GM18873 (cell line): ENCODE results near the gene CWC22.
"Not testable (repeated sequence)": the region's sequence is repeated elsewhere in the genome, so short reads cannot be mapped to it uniquely, and the experiment has no call there.

Experiments used
- ATAC-seq: cut with Tn5 transposase; IDR thresholded peaks from one replicate; pipeline ENCODE4 v1.9.1; 2021; ENCODE audit warnings: mild to moderate bottlenecking, moderate library complexity, moderate number of reproducible peaks; ENCODE audit not compliant: unreplicated experiment, low FRiP score

CWC22 gene

DNA sequence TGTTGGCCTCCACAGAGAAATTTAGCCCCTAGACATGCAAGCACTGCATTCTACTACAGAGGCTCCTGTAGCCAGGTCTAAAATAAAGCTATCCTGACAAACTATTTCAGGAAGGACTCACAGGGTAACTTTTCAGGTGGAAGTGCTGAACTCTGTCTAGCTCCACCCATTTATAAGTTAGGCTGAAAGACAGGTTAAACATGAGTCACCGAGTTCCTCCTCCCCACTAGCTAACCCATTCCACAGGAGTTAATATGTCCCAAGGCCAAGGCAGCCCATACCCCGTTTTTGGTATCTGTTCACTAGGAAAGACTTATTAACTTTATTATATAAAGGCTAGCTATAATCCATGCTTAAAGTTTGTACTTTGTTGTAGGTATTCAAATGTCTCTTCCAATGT is 3.5 kb downstream of the CWC22 start:
- no peak for ATAC-seq

DNA sequence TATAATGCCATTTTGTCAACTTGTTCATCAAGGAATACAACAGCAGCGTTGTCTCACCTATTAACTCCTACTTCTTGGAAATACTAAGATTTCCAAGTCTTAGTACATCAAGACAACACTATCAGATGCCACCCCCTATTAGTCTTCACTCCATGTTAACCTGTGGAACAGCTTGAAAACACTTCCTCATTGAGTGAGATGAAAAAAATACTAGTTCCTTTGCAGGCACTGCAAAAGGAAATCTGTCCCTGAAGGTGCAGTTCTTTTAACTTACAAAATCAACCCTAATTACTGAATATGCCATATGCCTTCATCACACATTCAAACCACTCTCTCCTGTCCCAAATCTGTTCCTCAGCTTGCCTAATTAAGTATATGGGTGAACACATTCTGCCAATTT is 4.0 kb downstream of the CWC22 start:
- ATAC-seq = no peak

DNA sequence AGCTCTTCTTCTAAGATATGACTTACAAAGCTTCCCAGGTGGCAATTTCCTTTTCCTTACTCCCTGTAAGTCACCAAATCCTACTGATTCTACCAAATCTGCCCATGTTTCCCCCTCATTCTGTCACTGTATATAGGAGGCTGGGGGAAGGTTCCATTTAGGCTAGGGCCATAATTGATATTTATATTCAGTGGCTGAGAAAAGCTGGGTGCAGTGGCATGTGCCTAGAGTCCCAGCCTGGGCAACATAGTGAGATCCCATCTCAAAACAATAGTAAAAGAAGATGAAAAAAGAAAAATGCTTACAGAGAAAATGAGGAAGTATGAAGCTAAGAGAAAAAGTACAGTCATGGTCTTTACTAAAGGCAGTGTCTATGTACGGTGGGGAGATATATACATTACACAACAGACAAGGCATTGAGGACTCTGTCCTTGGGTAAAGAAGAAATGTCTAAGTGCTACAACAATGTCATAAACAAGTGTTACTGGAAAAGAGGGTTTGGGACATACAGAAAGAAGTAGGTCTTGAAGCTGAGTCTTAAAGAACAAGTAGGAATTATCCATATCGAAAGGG is 4.8 kb downstream of the CWC22 start:
- ATAC-seq = no peak

DNA sequence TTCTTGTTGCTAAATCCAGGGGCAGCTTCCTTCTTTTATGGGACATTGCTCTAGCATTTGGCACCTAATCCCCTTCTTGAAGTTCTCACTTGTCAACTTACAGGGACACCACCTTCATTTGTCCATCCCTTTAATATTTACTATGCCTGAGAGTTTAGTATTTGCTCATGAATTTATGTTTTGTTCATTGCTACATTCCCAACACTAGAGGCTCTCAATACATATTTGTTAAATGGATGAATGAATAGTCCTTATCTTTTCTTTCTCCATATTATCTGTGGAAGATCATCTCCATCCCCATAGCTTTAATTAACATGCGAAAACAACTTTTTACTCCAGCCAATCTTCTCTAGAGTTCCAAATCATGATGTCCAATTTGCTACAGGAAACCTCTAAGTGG is 5.4 kb downstream of the CWC22 start:
- no peak for ATAC-seq

DNA sequence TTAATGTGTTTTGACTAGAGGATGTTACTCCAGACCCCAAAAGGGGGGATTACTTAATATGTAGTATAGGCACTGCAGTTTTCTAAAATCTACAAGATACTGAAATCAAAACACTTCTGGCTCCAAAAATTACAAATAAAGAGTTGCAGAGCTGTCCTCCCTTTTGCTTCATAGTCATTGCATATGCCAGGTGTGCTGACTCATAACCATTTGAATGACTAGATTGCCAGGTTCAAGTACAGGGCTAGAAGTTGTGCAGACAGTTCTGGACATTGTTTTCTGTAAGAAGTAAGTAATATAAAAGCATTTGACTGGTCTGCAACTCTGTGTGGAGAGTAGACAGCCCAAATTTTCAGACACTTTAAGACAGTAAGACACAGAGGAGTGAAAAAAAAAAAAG is 6.7 kb downstream of the CWC22 start:
- no peak for ATAC-seq

DNA sequence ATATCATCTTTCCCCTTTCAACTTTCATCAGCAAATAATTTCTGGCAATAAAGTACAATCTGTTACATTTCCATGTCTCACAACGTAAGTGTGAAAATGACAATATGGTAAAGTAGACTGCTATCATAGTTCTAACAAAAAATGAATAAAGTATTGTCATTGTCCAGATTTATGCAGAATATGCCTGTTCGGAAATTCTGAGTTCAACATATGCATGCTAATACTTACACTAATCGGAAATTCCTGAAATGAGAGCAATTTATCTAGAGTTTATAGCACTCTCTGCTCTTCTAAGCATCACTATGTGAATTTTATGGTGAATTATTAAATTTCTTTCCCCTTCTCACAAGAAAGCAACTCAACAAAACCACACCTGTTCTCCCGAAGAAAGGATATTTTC is 8.1 kb downstream of the CWC22 start:
- ATAC-seq = no peak

DNA sequence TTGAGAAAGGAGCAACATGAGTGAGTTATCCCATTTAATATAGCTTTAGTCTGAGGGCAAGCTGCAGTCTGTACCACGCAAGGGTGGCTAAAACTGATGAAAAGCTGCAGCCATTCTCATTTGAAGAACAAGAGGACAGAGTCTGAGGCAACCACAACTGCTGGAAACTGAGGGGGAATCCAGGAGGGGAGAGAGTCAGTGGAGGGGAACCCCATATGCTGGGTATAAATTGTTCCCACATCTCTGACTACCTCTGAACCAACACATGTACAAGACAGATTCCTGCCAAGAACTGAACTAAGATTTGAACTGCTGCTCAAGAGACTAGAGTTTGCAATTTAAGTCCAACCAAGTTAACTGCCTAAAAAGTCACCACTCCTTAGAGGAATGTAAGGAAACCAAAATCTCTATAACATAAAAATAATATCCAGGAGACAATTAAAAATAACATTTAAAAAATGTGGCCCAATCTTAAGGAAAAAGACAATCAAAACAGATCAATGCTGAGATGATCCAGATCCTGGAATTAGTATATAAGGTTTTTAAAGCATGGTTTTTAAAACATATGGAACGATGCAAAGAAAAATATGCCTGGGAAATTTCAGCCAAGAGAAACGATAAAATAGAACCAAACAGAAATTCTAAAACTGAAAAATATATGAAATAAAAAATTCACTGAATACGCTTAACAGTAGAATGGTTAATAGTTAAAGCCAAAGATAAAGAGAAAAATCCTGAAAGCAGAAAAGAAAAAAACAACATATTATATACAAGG is 11.2 kb downstream of the CWC22 start:
- ATAC-seq = no peak

DNA sequence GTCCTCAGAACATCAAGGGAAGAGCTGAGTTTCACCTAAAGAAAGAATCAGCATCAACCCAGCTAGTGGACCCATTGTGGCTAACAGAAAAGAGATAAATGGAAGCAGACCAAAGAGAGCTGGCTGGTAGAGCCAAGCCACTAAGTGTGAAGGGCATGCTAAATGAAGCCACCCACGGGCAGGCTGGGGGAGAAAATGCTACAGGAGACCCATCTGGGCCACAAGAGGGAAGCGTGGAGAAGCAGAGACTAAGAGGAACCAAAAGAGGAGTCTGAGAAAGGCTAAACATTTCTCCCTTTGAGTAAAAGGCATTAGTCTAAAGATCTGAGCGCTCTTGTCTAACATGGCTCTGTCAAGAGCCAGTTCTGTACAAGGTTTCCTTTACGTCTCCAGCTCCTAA is 15.8 kb downstream of the CWC22 start:
- ATAC-seq = no peak

DNA sequence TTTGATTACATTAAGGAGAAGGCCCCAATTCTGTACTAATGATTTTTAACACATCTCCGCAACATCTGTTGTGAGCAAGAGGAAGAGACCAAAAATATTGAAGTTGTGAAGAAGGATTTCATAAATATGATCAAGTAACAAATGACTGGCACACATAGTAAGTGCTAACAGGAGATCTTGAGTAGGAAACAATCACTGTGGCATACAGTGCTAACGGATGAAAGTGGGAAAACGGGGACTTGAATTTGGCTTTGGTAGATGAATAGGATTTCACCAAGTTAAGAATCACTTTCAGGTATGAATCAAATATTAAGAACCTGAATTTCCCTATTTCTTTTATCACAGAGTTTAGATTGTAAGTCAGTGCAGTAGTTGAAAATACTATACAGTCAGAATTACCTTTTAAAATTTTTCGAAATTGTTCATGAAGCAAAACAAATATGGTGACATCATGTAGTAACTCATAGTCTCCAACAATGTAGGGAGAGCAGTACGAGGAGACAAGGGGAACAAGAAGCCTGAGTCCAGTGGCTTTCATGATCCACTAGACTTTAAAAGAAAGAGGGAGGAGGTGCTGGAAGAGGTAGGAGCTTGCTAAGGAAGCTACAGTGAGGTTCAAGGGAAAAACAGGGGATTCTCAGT is 16.3 kb downstream of the CWC22 start:
- ATAC-seq = no peak

DNA sequence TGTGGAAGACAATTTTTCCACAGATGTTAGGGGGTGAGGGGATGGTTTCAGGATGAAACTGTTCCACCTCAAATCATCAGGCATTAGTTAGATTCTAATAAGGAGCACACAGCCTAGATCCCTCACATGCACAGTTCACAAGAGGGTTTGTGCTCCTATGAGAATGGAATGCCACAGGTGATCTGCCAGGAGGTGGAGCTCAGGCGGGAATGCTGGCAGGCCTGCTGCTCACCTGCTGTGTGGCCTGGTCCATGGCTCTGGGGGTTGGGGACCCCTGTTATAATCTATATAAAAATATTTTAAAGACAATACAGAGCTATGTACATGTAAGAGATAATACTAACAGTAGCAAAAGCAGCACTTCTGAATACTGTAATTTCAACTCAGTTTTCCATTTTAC is 19.2 kb downstream of the CWC22 start:
- no peak for ATAC-seq

DNA sequence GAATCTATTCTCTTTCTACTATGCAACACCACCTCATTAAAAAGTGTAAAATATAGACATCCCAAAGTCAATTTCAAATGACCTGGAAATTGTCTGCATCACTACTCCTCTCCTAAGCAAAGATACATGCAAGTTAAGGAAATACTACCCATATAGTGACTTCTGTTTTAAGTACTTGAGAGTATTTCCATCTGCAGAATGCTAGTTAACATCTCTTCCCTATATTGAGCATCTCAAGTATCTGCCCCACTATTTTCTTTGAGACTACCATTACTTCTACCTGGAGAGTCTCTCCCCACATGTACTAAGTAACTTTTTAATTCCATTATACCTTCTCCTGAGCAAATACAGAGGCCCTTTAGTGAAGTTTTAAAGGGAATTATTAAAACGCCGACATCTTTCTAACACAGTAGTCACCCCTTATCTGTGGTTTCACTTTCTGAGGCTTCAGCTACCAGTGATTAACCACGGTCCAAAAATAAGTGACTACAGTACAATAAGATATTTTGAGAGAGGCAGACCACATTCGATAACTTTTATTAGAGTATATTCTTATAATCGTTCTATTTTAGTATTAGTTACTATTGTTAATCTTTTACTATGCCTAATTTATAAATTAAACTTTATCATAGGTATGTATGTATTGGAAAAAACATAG is 21.8 kb downstream of the CWC22 start:
- peak; percentile 91 for ATAC-seq

DNA sequence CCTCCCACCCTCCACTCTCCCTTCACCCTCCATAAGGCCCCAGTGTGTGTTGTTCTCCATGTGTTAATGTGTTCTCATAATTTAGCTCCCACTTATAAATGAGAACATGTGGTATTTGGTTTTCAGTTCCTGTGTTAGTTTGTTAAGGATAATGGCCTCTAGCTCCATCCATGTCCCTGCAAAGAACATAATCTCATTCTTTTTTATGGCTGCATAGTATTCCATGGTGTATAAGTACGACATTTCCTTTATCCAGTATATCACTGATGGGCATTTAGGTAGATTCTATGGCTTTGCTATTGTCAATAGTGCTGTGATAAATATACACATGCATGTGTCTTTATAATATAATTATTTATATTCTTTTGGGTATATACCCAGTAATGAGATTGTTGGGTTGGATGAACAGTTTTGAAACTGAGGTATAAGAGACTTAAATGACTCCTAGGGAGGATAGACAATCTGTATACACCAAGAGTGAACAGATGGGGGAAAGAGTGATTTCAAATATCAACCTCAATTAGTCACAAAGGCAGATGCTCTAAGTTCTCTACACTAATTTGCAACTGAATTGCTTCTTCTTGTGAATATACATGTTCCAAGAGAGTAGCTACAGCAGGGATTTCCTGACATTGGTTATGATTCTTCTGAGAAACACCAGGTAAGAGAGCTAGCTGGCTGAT is 23.7 kb downstream of the CWC22 start:
- ATAC-seq = no peak

DNA sequence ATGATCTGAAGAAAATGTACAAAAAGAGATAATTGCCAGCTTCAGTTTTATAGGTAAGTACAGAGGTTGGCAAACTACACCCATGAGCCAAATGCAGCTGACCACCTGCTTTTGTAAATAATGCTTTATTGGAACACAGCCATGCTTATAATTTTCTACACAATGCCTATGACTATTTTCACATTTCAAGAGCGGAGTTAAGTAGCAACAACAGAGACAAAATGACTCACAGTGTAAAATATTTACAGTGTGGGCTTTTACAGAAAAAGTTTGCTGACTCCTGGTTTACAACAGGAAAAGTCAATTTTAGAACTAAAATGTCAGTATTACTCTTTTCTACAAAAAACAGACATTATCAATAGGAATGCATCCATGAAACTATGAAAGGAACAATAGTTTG is 26.0 kb downstream of the CWC22 start:
- ATAC-seq = no peak

DNA sequence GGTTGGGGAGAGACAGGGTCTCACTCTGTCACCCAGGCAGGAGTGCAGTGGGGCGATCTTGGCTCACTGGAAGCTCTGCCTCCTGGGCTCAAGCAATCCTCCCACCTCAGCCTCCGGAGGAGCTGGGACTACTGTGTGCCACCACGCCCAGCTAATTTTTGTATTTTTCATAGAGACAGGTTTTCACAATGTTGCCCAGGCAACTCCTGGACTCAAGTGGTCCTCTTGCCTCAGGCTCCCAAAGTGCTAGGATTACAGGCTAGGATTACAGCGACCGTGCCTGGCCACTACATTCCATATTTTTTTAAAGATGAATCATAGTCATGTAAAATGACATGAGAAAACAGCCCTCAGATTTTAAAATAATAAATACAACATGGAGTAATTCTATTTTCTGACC is 32.3 kb downstream of the CWC22 start:
- no peak for ATAC-seq

DNA sequence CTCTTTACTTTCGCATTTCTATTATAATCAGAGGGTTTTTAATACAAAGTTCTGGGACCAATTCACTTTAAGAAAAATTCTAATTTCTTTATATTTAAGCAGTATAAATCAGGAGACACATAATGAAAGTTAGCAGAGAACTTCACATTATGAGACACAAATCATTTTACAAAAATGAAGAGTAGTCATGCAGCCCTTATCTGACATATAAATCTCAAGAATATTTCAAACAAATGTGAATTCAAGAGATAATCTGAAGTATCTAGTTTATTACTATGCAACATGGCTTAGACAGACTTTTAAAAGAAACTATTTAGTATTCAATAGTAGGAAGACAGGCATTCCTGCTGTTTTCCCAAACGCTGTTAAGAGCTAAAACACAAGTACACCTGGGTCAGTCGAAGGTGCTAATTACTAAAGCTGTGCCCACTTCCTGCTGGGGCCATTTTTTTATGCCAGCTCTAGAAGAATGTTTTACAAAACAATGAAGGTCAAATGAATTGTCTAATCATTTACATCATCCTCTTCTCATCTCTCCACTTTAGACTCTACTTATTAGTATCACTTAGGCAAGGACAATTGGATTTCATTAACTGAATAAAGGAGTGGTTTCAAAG is 40.2 kb downstream of the CWC22 start:
- ATAC-seq = no peak

DNA sequence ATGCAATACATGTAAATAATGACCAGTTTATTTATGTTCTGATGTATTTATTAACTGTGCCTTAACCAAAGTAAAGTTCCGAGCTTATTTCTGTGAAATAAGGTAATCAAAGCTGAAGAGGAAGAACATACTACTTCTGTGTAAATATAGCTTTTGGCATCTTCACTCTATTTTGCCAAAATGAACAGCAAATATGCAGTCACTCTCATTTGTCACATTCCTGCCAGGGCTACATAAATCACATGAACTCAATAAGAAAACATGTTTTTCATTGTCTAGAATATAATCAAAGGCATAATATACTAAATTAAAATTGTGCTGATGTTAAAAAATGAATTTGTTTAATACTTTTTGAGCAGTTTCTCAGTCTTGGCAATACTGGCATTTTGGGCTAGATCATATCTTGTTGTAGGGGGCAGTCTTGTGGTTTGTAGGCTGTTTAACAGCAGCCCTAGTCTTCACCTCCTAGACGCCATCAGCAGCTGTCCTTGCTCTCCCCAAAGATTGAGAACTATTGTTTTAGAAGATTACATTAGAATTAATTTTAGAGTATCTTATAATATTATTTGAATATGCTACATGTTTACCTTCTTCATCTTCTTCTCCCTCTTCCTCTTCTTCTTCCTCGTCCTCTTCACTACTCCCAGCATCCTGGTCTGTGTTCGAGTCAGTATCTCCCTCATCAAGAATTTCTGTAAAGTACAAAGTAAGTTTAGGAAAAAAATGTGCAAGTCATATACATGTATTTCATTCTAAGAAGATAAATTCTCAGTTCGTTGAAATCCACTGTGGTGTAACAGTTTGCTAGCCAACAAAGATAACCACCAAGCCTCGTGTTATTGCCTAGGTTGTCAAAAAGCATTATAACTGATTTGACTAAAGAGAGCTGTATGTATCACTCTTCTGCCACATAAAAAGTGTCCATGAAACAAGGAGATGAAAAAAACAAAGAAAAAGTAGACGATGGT is 41.5 kb downstream of the CWC22 start:
- ATAC-seq = no peak

DNA sequence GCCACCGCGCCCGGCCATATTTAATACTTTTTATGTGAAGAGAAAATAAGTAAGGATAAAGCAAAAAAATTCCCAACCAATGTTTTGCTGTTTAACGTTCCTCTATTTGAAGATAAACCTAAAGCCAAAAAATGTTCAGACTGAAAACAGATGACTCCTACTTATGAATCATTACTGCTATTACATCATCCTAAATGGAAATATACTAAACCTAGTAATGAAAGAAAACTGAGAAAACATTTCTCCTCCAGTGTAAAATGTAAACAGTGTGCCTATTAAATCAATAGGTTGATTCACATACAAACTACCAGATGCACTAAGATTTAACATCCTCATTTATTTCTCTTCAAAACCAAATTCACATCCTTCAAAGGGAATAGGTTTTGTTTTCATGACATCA is 43.5 kb downstream of the CWC22 start:
- ATAC-seq = no peak

DNA sequence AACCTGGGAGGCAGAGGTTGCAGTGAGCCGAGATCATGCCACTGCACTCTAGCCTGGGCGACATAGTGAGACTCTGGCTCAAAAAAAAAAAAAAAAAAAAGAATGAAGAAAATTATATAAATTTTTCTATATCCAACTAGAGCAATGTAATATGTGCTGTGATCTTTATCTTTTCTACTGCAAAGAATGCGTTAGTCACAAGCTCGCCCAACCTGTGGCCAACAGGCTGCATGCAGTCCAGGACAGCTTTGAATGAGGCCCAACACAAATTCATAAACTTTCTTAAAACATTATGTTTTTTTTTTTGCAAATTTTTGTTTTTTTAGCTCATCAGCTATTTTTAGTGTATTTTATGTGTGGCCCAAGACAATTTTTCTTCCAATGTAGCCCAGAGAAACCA is 48.8 kb downstream of the CWC22 start:
- ATAC-seq = not testable (repeated sequence)

DNA sequence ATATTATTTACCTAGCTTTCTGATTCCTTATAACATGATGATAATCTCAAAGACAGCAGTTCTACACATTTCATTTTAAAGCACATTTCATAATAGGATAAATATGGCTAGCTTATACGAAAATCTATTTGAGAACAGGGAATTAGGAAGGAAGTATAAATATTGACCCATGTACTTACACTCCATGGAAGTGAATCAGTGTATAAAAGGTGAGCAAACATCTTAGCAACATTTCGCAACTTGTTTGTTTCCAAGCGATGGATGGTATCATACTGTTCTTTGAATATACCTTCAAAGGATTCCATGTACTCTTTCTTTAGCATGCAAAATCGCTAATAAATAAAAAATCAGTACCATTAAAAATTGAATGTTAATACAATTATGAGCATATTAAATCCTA is 53.1 kb downstream of the CWC22 start:
- ATAC-seq = no peak
